ENCODE measurements around the gene SLC26A3. TPM values are rescaled to one million over a fixed set of nuclear protein-coding genes. Genes with fewer than 3 reads are reported as not detected.

The SLC26A3 gene
- total and polyA plus RNA-seq, 2 of the 8 experiments (the other 6 are each of a cell fraction or from before 2014, with no cell fraction given) = not detected

DNA sequence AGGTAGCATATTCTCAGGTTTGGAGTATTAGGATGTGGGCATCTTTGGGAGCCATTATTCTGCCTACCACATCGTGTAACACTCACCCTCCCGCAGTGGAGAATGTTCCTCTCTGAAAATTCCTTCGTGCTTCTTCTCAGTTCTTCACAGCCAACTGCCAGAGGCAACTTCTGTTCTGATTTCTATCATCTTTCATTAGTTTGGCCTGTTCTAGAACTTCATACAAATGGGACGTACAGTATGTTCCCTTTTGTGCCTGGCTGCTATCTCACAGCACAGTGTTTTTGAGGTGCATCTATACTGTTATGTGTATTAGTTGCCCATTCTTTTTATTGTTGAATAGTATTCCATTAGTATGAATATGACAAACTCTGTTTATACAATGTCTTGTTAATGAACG, 8.9 kb upstream of the SLC26A3 start:
- H3K9me3 ChIP-seq (ENCODE audit: insufficient read depth in 2 of 2, low read depth in 1 of 2, low read length in 1 of 2) = no peaks in the 10 kb centered on the region
- H3K79me1 ChIP-seq (ENCODE audit: low read depth, low read length) = no peaks in the 10 kb centered on the region
- no peak overlapping the region for H2BK12ac ChIP-seq (ENCODE audit: low read depth, low read length)
- TF ChIP-seq, protein P1, sequence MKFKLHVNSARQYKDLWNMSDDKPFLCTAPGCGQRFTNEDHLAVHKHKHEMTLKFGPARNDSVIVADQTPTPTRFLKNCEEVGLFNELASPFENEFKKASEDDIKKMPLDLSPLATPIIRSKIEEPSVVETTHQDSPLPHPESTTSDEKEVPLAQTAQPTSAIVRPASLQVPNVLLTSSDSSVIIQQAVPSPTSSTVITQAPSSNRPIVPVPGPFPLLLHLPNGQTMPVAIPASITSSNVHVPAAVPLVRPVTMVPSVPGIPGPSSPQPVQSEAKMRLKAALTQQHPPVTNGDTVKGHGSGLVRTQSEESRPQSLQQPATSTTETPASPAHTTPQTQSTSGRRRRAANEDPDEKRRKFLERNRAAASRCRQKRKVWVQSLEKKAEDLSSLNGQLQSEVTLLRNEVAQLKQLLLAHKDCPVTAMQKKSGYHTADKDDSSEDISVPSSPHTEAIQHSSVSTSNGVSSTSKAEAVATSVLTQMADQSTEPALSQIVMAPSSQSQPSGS (IDR thresholded peaks at IDR 0.05; ENCODE audit: low read length) = no peak
- TF ChIP-seq GABPA (IDR thresholded peaks at IDR 0.05; ENCODE audit: borderline replicate concordance, insufficient read depth, low read length) = no peak
- TF ChIP-seq, protein P2, sequence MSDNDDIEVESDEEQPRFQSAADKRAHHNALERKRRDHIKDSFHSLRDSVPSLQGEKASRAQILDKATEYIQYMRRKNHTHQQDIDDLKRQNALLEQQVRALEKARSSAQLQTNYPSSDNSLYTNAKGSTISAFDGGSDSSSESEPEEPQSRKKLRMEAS (IDR thresholded peaks at IDR 0.05) = no peak
- no peak for TF ChIP-seq BCL11A (IDR thresholded peaks at IDR 0.05; ENCODE audit: low read depth in 2 of 2, low read length in 2 of 2)
- TF ChIP-seq RAD21 (IDR thresholded peaks at IDR 0.05 in 1 of 2, conservative IDR thresholded peaks at IDR 0.05 in 1 of 2; ENCODE audit: low read depth in 2 of 2, low read length in 2 of 2) = no peak
- TF ChIP-seq ASH2L (IDR thresholded peaks at IDR 0.05; ENCODE audit: low read length) = no peak
- H4K20me1 ChIP-seq (replicated peaks in 1 of 2; ENCODE audit: control insufficient read depth in 1 of 2, insufficient read depth in 2 of 2, low read length in 2 of 2) = peaks cover 0 to 1% of the 10 kb centered on the region in 2 experiments
- H3K27ac ChIP-seq (ENCODE audit: low read depth, low read length) = no peak overlapping the region
- DNase-seq (ENCODE audit: low read depth in 1 of 2, low spot score in 2 of 2) = no peak
- no peak overlapping the region for H3K9ac ChIP-seq (replicated peaks in 1 of 4; ENCODE audit: extremely low read depth in 1 of 4, low read depth in 3 of 4, low read length in 3 of 4)
- no peak overlapping the region for H4K5ac ChIP-seq (ENCODE audit: insufficient read length, low read depth, low read length)
- WGBS, 2 experiments (ENCODE audit: extremely low coverage in 1 of 2, insufficient coverage in 1 of 2, insufficient read length in 1 of 2, insufficient replicate concordance in 2 of 2, low coverage in 1 of 2, low lambda C conversion rate in 2 of 2, missing lambda C conversion rate in 1 of 2) = 91% methylated on average over 5 of the region's 5 CpGs; no CpG with 5 or more reads in 1 of the 2 experiments
- H3K4me3 ChIP-seq (ENCODE audit: extremely low read depth in 1 of 4, insufficient read depth in 2 of 4, low read depth in 3 of 4, low read length in 4 of 4) = no peak overlapping the region
- H2BK15ac ChIP-seq (ENCODE audit: low read length) = no peak overlapping the region
- no peak overlapping the region for H3K14ac ChIP-seq (ENCODE audit: insufficient read length)
- no peak for FAIRE-seq
- no peak overlapping the region for H4K8ac ChIP-seq (ENCODE audit: extremely low read depth, insufficient read depth, low read length)
- H2AFZ ChIP-seq (ENCODE audit: low read length) = no peak overlapping the region
- no peak overlapping the region for H2AK5ac ChIP-seq (ENCODE audit: low read depth, low read length)
- H3K23ac ChIP-seq (ENCODE audit: insufficient read length) = no peak overlapping the region
- no peaks in the 10 kb centered on the region for H3K79me2 ChIP-seq (ENCODE audit: control insufficient read depth in 1 of 2, insufficient read depth in 2 of 2, low read length in 2 of 2)
- H3K56ac ChIP-seq (replicated peaks; ENCODE audit: insufficient read length, low read depth, low read length) = no peak overlapping the region
- no peak overlapping the region for H4K91ac ChIP-seq (replicated peaks; ENCODE audit: insufficient read length, low read length)
- ChIA-PET POLR2A (ENCODE audit: partially characterized antibody) (no interaction called here), CTCF (ENCODE audit: partially characterized antibody) (no interaction called here)
- no peaks in the 10 kb centered on the region for H3K27me3 ChIP-seq (replicated peaks in 1 of 4; ENCODE audit: control insufficient read depth in 3 of 4, extremely low read depth in 1 of 4, insufficient read depth in 3 of 4, low read length in 3 of 4)
- H2BK5ac ChIP-seq (ENCODE audit: low read depth, low read length) = no peak overlapping the region
- no peaks in the 10 kb centered on the region for H3K4me1 ChIP-seq (replicated peaks in 1 of 4; ENCODE audit: control insufficient read depth in 3 of 4, insufficient read depth in 4 of 4, low read length in 3 of 4)
- no peak overlapping the region for H2BK120ac ChIP-seq (replicated peaks; ENCODE audit: low read depth, low read length)
- no peak overlapping the region for H3K18ac ChIP-seq (ENCODE audit: extremely low read depth, low read length)
- H3K4me2 ChIP-seq (ENCODE audit: insufficient read depth in 1 of 2, low read depth in 2 of 2, low read length in 2 of 2) = no peak overlapping the region
- no peaks in the 10 kb centered on the region for H3K36me3 ChIP-seq (ENCODE audit: control insufficient read depth in 2 of 4, insufficient read depth in 4 of 4, low read length in 3 of 4)
- no peaks in the 10 kb centered on the region for H3K23me2 ChIP-seq (ENCODE audit: low read depth, low read length)
- no peak overlapping the region for H3K4ac ChIP-seq (replicated peaks; ENCODE audit: insufficient read length, low read depth, low read length)
- no peak overlapping the region for H2BK20ac ChIP-seq (ENCODE audit: low read length)
